Thyroid gland (tissue), 4 donors: ENCODE results near the gene XAF1.

Source experiments
- CTCF ChIP-seq, 6 experiments: fragments of 200-600 bp in 3 of 6; fragments of 450-650 bp in 3 of 6; sonication (generic) in 3 of 6; IDR thresholded peaks; one replicate each; pipeline ENCODE4 v1.5.1; 2016 to 2019; ENCODE audit warnings: antibody characterized with exemption in 6 of 6, mild to moderate bottlenecking in 2 of 6, inconsistent platforms in 1 of 6, moderate library complexity in 1 of 6
- POLR2A ChIP-seq, 2 donors: fragments of 450-650 bp; IDR thresholded peaks; one replicate each; pipeline ENCODE4 v1.6.1; 2017; ENCODE audit warnings: antibody characterized with exemption in 2 of 2, mild to moderate bottlenecking in 2 of 2, moderate library complexity in 1 of 2

- TF ChIP-seq CTCF (IDR thresholded peaks at IDR 0.05) (no peak), POLR2A (IDR thresholded peaks at IDR 0.05) (no peak)
Observed at GRCh38 chr17:6797718-6798351, 42.0 kb downstream of the XAF1 start.
